ENCODE data around the gene ZBTB42. TPM values are rescaled to one million over a fixed set of nuclear protein-coding genes. Genes with fewer than 3 reads are reported as not detected.

Gene ZBTB42
- total RNA-seq, 1 experiment from 2014 or later: 9.2 TPM

- Histone ChIP-seq H3K4me3 (ENCODE audit: low read length) (no peak overlapping the region), H4K20me1 (ENCODE audit: low read length) (peaks cover 27% of the 10 kb centered on the region), H3K27me3 (ENCODE audit: low read length) (no peaks in the 10 kb centered on the region), H3K27ac (ENCODE audit: low read length) (no peak overlapping the region), H3K9ac (ENCODE audit: low read length) (no peak overlapping the region), H3K4me1 (ENCODE audit: insufficient read depth, low read length) (peaks cover 11% of the 10 kb centered on the region), H2AFZ (ENCODE audit: low read length) (no peak overlapping the region), H3K4me2 (ENCODE audit: low read length) (no peak overlapping the region), H3K79me2 (ENCODE audit: low read length) (peaks cover 70% of the 10 kb centered on the region), H3F3A (ENCODE audit: low read length, unreplicated experiment) (no peaks in the 10 kb centered on the region), H3K9me2 (replicated peaks; ENCODE audit: low read length) (no peaks in the 10 kb centered on the region), H3K9me3 (ENCODE audit: low read length) (no peaks in the 10 kb centered on the region), H3K36me3 (ENCODE audit: low read depth, low read length) (peaks cover 4% of the 10 kb centered on the region; the same call in 1 of the 2 replicates)
- ATAC-seq: no peak
- no TSS peak for BruUV-seq (replicated peaks)
- POLR2A ChIA-PET (ENCODE audit: unreplicated experiment): no interaction called here
- intact Hi-C loops (cut with micrococcal nuclease): no loop called here
- DNase-seq: no peak
- TF ChIP-seq CTCF (conservative IDR thresholded peaks at IDR 0.05; ENCODE audit: low read depth, low read length): no peak
- no peak for TF ChIP-seq EZH2 (IDR thresholded peaks at IDR 0.05; ENCODE audit: low read length, unreplicated experiment)
- TF ChIP-seq EZH2phosphoT487 (IDR thresholded peaks at IDR 0.05; ENCODE audit: borderline replicate concordance, low read length): no peak
- CTCF ChIA-PET: no interaction called here
These were observed 10.9 kb upstream of the ZBTB42 start for GRCh38 chr14:104789752-104790743.

- ATAC-seq: no peak
- Histone ChIP-seq H3K27me3 (ENCODE audit: low read length) (no peaks in the 10 kb centered on the region), H3K4me2 (ENCODE audit: low read length) (no peak overlapping the region), H2AFZ (ENCODE audit: low read length) (no peak overlapping the region), H4K20me1 (ENCODE audit: low read length) (peaks cover 27% of the 10 kb centered on the region), H3K79me2 (ENCODE audit: low read length) (peaks cover 70% of the 10 kb centered on the region), H3K9me3 (ENCODE audit: low read length) (no peaks in the 10 kb centered on the region), H3K4me1 (ENCODE audit: insufficient read depth, low read length) (peaks cover 17% of the 10 kb centered on the region), H3K4me3 (ENCODE audit: low read length) (no peak overlapping the region), H3K9me2 (replicated peaks; ENCODE audit: low read length) (no peaks in the 10 kb centered on the region), H3K27ac (ENCODE audit: low read length) (no peak overlapping the region), H3F3A (ENCODE audit: low read length, unreplicated experiment) (no peaks in the 10 kb centered on the region), H3K9ac (ENCODE audit: low read length) (no peak overlapping the region), H3K36me3 (ENCODE audit: low read depth, low read length) (peaks cover 4% of the 10 kb centered on the region; the same call in 1 of the 2 replicates)
- TF ChIP-seq CTCF (conservative IDR thresholded peaks at IDR 0.05; ENCODE audit: low read depth, low read length): no peak
- no peak for TF ChIP-seq EZH2phosphoT487 (IDR thresholded peaks at IDR 0.05; ENCODE audit: borderline replicate concordance, low read length)
- no peak for TF ChIP-seq EZH2 (IDR thresholded peaks at IDR 0.05; ENCODE audit: low read length, unreplicated experiment)
- no TSS peak for BruUV-seq (replicated peaks)
- ChIA-PET POLR2A (ENCODE audit: unreplicated experiment) (no interaction called here), CTCF (no interaction called here)
- intact Hi-C loops (cut with micrococcal nuclease): no loop called here
- no peak for DNase-seq
These were observed 9.5 kb upstream of the ZBTB42 start for GRCh38 chr14:104791425-104791824.

All from PC-3 (cell line).